ENCODE measurements around the gene BTRC. TPM values are rescaled to one million over a fixed set of nuclear protein-coding genes. Genes with fewer than 3 reads are reported as not detected.

The BTRC gene
- total RNA-seq, 1 experiment from 2014 or later: 29.1 TPM

DNA sequence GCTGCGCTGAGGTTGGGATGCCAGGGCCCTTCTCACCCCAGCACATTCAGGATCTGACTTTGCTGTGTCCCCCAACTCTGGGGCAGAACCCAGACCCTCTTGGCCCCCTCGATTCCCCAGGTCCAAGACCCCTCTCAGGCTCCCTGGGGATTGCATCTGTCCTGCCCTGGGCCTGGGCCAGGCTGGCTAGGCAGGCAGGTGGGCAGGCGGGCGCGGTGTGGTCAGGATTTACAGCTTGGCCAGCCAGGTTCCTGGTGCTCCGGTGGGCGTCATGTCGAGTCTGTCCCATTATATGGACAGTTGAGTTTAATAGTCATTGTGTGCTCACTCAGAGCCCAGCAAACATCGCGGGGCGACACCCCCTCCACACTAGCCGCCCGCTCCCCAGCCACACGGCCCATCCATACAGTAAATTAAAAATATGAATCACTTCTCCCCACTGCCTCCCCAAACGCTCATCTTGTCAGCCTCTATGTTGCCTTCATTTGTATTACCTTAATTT, 210.6 kb downstream of the BTRC start:
- H3K4me1 ChIP-seq (ENCODE audit: control insufficient read depth in 1 of 2, insufficient read depth in 2 of 2, low read length in 2 of 2): peaks cover 4 to 5% of the 10 kb centered on the region in 2 experiments; a peak in 3 of 4 replicates
- H4K20me1 ChIP-seq (ENCODE audit: insufficient read depth): no peaks in the 10 kb centered on the region
- H3K27me3 ChIP-seq (ENCODE audit: insufficient read depth, low read length): no peaks in the 10 kb centered on the region; the same call in 1 of the 2 replicates
- H3K4me2 ChIP-seq (ENCODE audit: low read length): no peak overlapping the region
- intact Hi-C loops (cut with micrococcal nuclease): no loop called here
- no TSS peak for BruUV-seq (replicated peaks)
- no peak overlapping the region for H3K27ac ChIP-seq (ENCODE audit: low read depth, low read length)
- no peak overlapping the region for H3K9ac ChIP-seq (ENCODE audit: low read length)
- no peak overlapping the region for H2AFZ ChIP-seq (ENCODE audit: low read depth, low read length, poor library complexity, severe bottlenecking)
- no peaks in the 10 kb centered on the region for H3K36me3 ChIP-seq (ENCODE audit: control insufficient read depth in 1 of 2, insufficient read depth in 2 of 2, low read length in 2 of 2)
- no peak for ATAC-seq
- RAD21 ChIA-PET (ENCODE audit: low non-redundant PET in 1 of 2, low total read pairs in 2 of 2, uncharacterized antibody in 2 of 2, unreplicated experiment in 2 of 2): no interaction called here
- no peak overlapping the region for H3K4me3 ChIP-seq (replicated peaks in 1 of 2; ENCODE audit: low read depth in 1 of 2, low read length in 2 of 2)
- no peak for TF ChIP-seq CBX3 (IDR thresholded peaks at IDR 0.05; ENCODE audit: low read depth)
- TF ChIP-seq EGR1 (IDR thresholded peaks at IDR 0.05; ENCODE audit: low read depth): no peak
- no peak for TF ChIP-seq FOSL1 (IDR thresholded peaks at IDR 0.05; ENCODE audit: low read depth)
- TF ChIP-seq, protein P1, sequence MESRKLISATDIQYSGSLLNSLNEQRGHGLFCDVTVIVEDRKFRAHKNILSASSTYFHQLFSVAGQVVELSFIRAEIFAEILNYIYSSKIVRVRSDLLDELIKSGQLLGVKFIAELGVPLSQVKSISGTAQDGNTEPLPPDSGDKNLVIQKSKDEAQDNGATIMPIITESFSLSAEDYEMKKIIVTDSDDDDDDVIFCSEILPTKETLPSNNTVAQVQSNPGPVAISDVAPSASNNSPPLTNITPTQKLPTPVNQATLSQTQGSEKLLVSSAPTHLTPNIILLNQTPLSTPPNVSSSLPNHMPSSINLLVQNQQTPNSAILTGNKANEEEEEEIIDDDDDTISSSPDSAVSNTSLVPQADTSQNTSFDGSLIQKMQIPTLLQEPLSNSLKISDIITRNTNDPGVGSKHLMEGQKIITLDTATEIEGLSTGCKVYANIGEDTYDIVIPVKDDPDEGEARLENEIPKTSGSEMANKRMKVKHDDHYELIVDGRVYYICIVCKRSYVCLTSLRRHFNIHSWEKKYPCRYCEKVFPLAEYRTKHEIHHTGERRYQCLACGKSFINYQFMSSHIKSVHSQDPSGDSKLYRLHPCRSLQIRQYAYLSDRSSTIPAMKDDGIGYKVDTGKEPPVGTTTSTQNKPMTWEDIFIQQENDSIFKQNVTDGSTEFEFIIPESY (IDR thresholded peaks at IDR 0.05; ENCODE audit: extremely low read depth, insufficient replicate concordance, low read length): no peak
- no peak for TF ChIP-seq ZFX (IDR thresholded peaks at IDR 0.05)
- no peak for TF ChIP-seq CEBPB (IDR thresholded peaks at IDR 0.05; ENCODE audit: low read depth)
- CTCF ChIA-PET: no interaction called here
- no peaks in the 10 kb centered on the region for H3K9me3 ChIP-seq (ENCODE audit: control insufficient read depth in 1 of 2, insufficient read depth in 1 of 2, low read depth in 1 of 2, low read length in 2 of 2)
- POLR2A ChIA-PET: no interaction called here
- H3K79me2 ChIP-seq (ENCODE audit: insufficient read depth, low read length): no peaks in the 10 kb centered on the region
- no peaks in the 10 kb centered on the region for H3K9me2 ChIP-seq (ENCODE audit: insufficient read depth)
- no peak for DNase-seq (ENCODE audit: low read depth, low spot score)

DNA sequence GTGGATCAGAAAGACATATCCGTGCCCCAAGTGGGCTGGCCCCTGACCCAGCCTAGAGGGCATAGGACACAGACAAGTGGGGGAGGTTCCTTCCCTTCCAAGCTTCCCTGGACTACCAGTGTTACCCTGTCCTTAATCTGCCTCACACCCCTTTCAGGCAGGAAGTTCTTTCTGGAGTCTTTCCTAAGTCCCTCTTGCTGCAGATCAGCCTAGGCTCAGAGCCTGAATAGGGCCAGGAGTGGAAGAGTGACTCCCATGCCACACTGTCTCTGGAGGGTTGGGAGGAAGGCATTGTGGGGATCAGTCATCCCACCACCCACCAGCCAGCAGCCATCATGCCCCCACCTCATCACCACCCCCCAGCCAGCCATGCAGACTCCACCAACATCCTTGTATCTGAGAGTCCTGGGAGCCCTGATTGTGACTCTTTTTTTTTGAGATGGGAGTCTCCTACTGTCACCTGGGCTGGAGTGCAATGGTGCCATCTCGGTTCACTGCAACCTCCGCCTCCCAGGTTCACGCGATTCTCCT, 211.5 kb downstream of the BTRC start:
- H3K27ac ChIP-seq (ENCODE audit: low read depth, low read length): no peak overlapping the region
- ChIA-PET POLR2A (no interaction called here), RAD21 (ENCODE audit: low non-redundant PET in 1 of 2, low total read pairs in 2 of 2, uncharacterized antibody in 2 of 2, unreplicated experiment in 2 of 2) (no interaction called here), CTCF (interaction anchor here (1.3 kb wide), 1 partner anchor 351 kb away, joined by 3 read pairs; no protein-coding TSS in a partner anchor)
- H3K4me3 ChIP-seq (replicated peaks in 1 of 2; ENCODE audit: low read depth in 1 of 2, low read length in 2 of 2): no peak overlapping the region
- H3K9me2 ChIP-seq (ENCODE audit: insufficient read depth): no peaks in the 10 kb centered on the region
- H3K9ac ChIP-seq (ENCODE audit: low read length): no peak overlapping the region
- no peaks in the 10 kb centered on the region; the same call in 1 of the 2 replicates for H3K27me3 ChIP-seq (ENCODE audit: insufficient read depth, low read length)
- no peaks in the 10 kb centered on the region for H3K9me3 ChIP-seq (ENCODE audit: control insufficient read depth in 1 of 2, insufficient read depth in 1 of 2, low read depth in 1 of 2, low read length in 2 of 2)
- no peak overlapping the region for H2AFZ ChIP-seq (ENCODE audit: low read depth, low read length, poor library complexity, severe bottlenecking)
- no peaks in the 10 kb centered on the region for H4K20me1 ChIP-seq (ENCODE audit: insufficient read depth)
- H3K4me2 ChIP-seq (ENCODE audit: low read length): no peak overlapping the region
- H3K36me3 ChIP-seq (ENCODE audit: control insufficient read depth in 1 of 2, insufficient read depth in 2 of 2, low read length in 2 of 2): no peaks in the 10 kb centered on the region
- peaks cover 6 to 13% of the 10 kb centered on the region in 2 experiments for H3K4me1 ChIP-seq (ENCODE audit: control insufficient read depth in 1 of 2, insufficient read depth in 2 of 2, low read length in 2 of 2)
- no peak for ATAC-seq
- no peaks in the 10 kb centered on the region for H3K79me2 ChIP-seq (ENCODE audit: insufficient read depth, low read length)
- DNase-seq (ENCODE audit: low read depth, low spot score): no peak
- intact Hi-C loops (cut with micrococcal nuclease): no loop called here
- no TSS peak for BruUV-seq (replicated peaks)
- no peak for TF ChIP-seq POLR2AphosphoS5 (IDR thresholded peaks at IDR 0.05; ENCODE audit: low read depth, low read length)
- no peak for TF ChIP-seq FOSL1 (IDR thresholded peaks at IDR 0.05; ENCODE audit: low read depth)
- TF ChIP-seq, protein P2, sequence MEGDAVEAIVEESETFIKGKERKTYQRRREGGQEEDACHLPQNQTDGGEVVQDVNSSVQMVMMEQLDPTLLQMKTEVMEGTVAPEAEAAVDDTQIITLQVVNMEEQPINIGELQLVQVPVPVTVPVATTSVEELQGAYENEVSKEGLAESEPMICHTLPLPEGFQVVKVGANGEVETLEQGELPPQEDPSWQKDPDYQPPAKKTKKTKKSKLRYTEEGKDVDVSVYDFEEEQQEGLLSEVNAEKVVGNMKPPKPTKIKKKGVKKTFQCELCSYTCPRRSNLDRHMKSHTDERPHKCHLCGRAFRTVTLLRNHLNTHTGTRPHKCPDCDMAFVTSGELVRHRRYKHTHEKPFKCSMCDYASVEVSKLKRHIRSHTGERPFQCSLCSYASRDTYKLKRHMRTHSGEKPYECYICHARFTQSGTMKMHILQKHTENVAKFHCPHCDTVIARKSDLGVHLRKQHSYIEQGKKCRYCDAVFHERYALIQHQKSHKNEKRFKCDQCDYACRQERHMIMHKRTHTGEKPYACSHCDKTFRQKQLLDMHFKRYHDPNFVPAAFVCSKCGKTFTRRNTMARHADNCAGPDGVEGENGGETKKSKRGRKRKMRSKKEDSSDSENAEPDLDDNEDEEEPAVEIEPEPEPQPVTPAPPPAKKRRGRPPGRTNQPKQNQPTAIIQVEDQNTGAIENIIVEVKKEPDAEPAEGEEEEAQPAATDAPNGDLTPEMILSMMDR (IDR thresholded peaks at IDR 0.05 in 2 of 3, conservative IDR thresholded peaks at IDR 0.05 in 1 of 3; ENCODE audit: borderline replicate concordance in 1 of 3, insufficient read depth in 1 of 3, low read depth in 2 of 3, low read length in 2 of 3): no peak
- TF ChIP-seq, protein P3, sequence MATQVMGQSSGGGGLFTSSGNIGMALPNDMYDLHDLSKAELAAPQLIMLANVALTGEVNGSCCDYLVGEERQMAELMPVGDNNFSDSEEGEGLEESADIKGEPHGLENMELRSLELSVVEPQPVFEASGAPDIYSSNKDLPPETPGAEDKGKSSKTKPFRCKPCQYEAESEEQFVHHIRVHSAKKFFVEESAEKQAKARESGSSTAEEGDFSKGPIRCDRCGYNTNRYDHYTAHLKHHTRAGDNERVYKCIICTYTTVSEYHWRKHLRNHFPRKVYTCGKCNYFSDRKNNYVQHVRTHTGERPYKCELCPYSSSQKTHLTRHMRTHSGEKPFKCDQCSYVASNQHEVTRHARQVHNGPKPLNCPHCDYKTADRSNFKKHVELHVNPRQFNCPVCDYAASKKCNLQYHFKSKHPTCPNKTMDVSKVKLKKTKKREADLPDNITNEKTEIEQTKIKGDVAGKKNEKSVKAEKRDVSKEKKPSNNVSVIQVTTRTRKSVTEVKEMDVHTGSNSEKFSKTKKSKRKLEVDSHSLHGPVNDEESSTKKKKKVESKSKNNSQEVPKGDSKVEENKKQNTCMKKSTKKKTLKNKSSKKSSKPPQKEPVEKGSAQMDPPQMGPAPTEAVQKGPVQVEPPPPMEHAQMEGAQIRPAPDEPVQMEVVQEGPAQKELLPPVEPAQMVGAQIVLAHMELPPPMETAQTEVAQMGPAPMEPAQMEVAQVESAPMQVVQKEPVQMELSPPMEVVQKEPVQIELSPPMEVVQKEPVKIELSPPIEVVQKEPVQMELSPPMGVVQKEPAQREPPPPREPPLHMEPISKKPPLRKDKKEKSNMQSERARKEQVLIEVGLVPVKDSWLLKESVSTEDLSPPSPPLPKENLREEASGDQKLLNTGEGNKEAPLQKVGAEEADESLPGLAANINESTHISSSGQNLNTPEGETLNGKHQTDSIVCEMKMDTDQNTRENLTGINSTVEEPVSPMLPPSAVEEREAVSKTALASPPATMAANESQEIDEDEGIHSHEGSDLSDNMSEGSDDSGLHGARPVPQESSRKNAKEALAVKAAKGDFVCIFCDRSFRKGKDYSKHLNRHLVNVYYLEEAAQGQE (IDR thresholded peaks at IDR 0.05; ENCODE audit: low read depth): no peak
- no peak for TF ChIP-seq JUND (IDR thresholded peaks at IDR 0.05)
- TF ChIP-seq POLR2A (IDR thresholded peaks at IDR 0.05; ENCODE audit: borderline replicate concordance, extremely low read depth, insufficient read depth, insufficient read length): no peak
- no peak for TF ChIP-seq SP1 (IDR thresholded peaks at IDR 0.05; ENCODE audit: low read depth)
- TF ChIP-seq CBX3 (IDR thresholded peaks at IDR 0.05; ENCODE audit: low read depth): no peak
- TF ChIP-seq, protein P4, sequence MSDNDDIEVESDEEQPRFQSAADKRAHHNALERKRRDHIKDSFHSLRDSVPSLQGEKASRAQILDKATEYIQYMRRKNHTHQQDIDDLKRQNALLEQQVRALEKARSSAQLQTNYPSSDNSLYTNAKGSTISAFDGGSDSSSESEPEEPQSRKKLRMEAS (IDR thresholded peaks at IDR 0.05): no peak

All from HCT116 (cell line).